Measurements from ENCODE around the gene TAS2R40. TPM values are rescaled to one million over a fixed set of nuclear protein-coding genes. Genes with fewer than 3 reads are reported as not detected.

The TAS2R40 gene
- total and polyA plus RNA-seq, 10 of the 15 experiments (the other 5 are each of a cell fraction or from before 2014, with no cell fraction given) = not detected

DNA sequence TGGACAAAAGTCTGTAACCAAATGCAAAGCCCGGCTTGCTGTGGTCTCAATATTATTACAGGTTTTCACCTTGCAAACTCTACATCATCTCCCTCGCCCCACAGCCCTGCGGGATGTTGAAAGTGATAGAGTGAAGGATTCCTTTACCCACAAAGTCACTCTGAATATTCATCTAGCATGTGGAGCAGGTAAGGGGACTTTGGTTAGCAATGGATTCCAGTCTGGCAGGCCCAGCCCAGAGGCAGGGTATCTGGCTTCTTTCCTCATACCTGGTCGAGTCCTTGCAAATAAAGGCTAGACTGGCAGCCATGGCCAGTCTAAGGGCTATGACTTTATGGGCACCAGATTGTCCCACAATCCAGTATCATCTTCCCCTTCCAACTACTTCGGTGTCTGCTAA, 3.2 kb downstream of the TAS2R40 start:
- no peaks in the 10 kb centered on the region for H3K9me3 ChIP-seq (replicated peaks; ENCODE audit: control insufficient read depth, insufficient read depth, low read length)
- no peaks in the 10 kb centered on the region for H3K4me1 ChIP-seq (ENCODE audit: control insufficient read depth, insufficient read depth, low read length)
- SMC1A ChIA-PET (ENCODE audit: uncharacterized antibody, unreplicated experiment) = no interaction called here
- RAD21 ChIA-PET (ENCODE audit: unreplicated experiment) = no interaction called here
- WGBS (ENCODE audit: insufficient coverage, insufficient replicate concordance, low lambda C conversion rate, missing lambda C conversion rate) = 27% methylated on average over 5 of the region's 5 CpGs
- H3K27me3 ChIP-seq (replicated peaks in 1 of 2; ENCODE audit: control insufficient read depth in 2 of 2, insufficient read depth in 2 of 2, low read length in 1 of 2) = peaks cover 0 to 6% of the 10 kb centered on the region in 2 experiments
- CTCF ChIA-PET = interaction anchor here (1.6 to 11.5 kb wide), 3 partner anchors 10 to 217 kb away, joined by 6 to 434 read pairs (median 10); no protein-coding TSS in a partner anchor
- no peak overlapping the region for H3K27ac ChIP-seq (ENCODE audit: control insufficient read depth, insufficient read depth)
- H3K9ac ChIP-seq (ENCODE audit: control insufficient read depth, insufficient read depth, low read length) = no peak overlapping the region
- no peak overlapping the region for H2AFZ ChIP-seq (ENCODE audit: control insufficient read depth, low read depth, low read length)
- ATAC-seq = no peak
- in situ Hi-C loops (cut with MboI) = no loop called here
- intact Hi-C loops (cut with micrococcal nuclease; ENCODE audit: unreplicated experiment) = no loop called here
- BruUV-seq (replicated peaks) = no TSS peak
- POLR2A ChIA-PET = no interaction called here
- H3K4me2 ChIP-seq (ENCODE audit: control insufficient read depth, insufficient read depth) = no peak overlapping the region
- no peaks in the 10 kb centered on the region for H3K79me2 ChIP-seq (ENCODE audit: control insufficient read depth, insufficient read depth, low read length)
- no peak for DNase-seq (ENCODE audit: low read depth, low spot score)
- no peak for FAIRE-seq
- no peaks in the 10 kb centered on the region for H3K36me3 ChIP-seq (ENCODE audit: control insufficient read depth in 2 of 2, insufficient read depth in 2 of 2, low read length in 1 of 2)
- H3K4me3 ChIP-seq = no peak overlapping the region
- no peaks in the 10 kb centered on the region for H4K20me1 ChIP-seq (ENCODE audit: control insufficient read depth, insufficient read depth)
- TF ChIP-seq JUND (IDR thresholded peaks at IDR 0.05; ENCODE audit: low read depth, low read length) = no peak
- TF ChIP-seq, protein P1, sequence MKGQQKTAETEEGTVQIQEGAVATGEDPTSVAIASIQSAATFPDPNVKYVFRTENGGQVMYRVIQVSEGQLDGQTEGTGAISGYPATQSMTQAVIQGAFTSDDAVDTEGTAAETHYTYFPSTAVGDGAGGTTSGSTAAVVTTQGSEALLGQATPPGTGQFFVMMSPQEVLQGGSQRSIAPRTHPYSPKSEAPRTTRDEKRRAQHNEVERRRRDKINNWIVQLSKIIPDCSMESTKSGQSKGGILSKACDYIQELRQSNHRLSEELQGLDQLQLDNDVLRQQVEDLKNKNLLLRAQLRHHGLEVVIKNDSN (IDR thresholded peaks at IDR 0.05; ENCODE audit: borderline replicate concordance, extremely low read length, insufficient read depth, low read depth, low read length) = no peak
- TF ChIP-seq, protein P2, sequence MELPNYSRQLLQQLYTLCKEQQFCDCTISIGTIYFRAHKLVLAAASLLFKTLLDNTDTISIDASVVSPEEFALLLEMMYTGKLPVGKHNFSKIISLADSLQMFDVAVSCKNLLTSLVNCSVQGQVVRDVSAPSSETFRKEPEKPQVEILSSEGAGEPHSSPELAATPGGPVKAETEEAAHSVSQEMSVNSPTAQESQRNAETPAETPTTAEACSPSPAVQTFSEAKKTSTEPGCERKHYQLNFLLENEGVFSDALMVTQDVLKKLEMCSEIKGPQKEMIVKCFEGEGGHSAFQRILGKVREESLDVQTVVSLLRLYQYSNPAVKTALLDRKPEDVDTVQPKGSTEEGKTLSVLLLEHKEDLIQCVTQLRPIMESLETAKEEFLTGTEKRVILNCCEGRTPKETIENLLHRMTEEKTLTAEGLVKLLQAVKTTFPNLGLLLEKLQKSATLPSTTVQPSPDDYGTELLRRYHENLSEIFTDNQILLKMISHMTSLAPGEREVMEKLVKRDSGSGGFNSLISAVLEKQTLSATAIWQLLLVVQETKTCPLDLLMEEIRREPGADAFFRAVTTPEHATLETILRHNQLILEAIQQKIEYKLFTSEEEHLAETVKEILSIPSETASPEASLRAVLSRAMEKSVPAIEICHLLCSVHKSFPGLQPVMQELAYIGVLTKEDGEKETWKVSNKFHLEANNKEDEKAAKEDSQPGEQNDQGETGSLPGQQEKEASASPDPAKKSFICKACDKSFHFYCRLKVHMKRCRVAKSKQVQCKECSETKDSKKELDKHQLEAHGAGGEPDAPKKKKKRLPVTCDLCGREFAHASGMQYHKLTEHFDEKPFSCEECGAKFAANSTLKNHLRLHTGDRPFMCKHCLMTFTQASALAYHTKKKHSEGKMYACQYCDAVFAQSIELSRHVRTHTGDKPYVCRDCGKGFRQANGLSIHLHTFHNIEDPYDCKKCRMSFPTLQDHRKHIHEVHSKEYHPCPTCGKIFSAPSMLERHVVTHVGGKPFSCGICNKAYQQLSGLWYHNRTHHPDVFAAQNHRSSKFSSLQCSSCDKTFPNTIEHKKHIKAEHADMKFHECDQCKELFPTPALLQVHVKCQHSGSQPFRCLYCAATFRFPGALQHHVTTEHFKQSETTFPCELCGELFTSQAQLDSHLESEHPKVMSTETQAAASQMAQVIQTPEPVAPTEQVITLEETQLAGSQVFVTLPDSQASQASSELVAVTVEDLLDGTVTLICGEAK (IDR thresholded peaks at IDR 0.05; ENCODE audit: borderline replicate concordance) = no peak
- TF ChIP-seq CBFB (IDR thresholded peaks at IDR 0.05; ENCODE audit: low read depth) = no peak
- TF ChIP-seq RCOR1 (conservative IDR thresholded peaks at IDR 0.05; ENCODE audit: low read depth, low read length) = no peak
- no peak for TF ChIP-seq EED (IDR thresholded peaks at IDR 0.05; ENCODE audit: low read depth)
- TF ChIP-seq DPF2 (IDR thresholded peaks at IDR 0.05) = no peak
- TF ChIP-seq, protein P3, sequence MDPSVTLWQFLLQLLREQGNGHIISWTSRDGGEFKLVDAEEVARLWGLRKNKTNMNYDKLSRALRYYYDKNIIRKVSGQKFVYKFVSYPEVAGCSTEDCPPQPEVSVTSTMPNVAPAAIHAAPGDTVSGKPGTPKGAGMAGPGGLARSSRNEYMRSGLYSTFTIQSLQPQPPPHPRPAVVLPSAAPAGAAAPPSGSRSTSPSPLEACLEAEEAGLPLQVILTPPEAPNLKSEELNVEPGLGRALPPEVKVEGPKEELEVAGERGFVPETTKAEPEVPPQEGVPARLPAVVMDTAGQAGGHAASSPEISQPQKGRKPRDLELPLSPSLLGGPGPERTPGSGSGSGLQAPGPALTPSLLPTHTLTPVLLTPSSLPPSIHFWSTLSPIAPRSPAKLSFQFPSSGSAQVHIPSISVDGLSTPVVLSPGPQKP (IDR thresholded peaks at IDR 0.05; ENCODE audit: low read depth, low read length) = no peak
- TF ChIP-seq MXI1 (IDR thresholded peaks at IDR 0.05; ENCODE audit: low read depth, low read length) = no peak
- no peak for TF ChIP-seq CEBPB (IDR thresholded peaks at IDR 0.05; ENCODE audit: borderline replicate concordance in 1 of 2, low read depth in 2 of 2, low read length in 2 of 2)
- TF ChIP-seq MAX (IDR thresholded peaks at IDR 0.05; ENCODE audit: low read depth, low read length) = no peak
- no peak for TF ChIP-seq BCL11A (IDR thresholded peaks at IDR 0.05; ENCODE audit: low read depth, low read length)
- TF ChIP-seq STAT3 (IDR thresholded peaks at IDR 0.05; ENCODE audit: low read depth, low read length) = no peak
- TF ChIP-seq, protein P4, sequence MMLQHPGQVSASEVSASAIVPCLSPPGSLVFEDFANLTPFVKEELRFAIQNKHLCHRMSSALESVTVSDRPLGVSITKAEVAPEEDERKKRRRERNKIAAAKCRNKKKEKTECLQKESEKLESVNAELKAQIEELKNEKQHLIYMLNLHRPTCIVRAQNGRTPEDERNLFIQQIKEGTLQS (IDR thresholded peaks at IDR 0.05; ENCODE audit: borderline replicate concordance, extremely low read depth, low read depth, low read length) = no peak
- no peak for TF ChIP-seq RAD21 (IDR thresholded peaks at IDR 0.05; ENCODE audit: insufficient read depth, low read depth, low read length)
- no peak for TF ChIP-seq HDAC6 (IDR thresholded peaks at IDR 0.05; ENCODE audit: unreplicated experiment)
- no peak for TF ChIP-seq IKZF1 (conservative IDR thresholded peaks at IDR 0.05)
